Adrenal gland (tissue), 5 donors: ENCODE measurements around the gene FAN1.

ENCODE experiments used
- CTCF ChIP-seq, 6 experiments: fragments of 450-650 bp in 4 of 6; fragments of 200-600 bp in 2 of 6; sonication (generic) in 1 of 6; IDR thresholded peaks; 1 replicate in 5 of 6; 2 replicates in 1 of 6; pipeline versions ENCODE4 v1.5.1 to v1.8.0; 2016 to 2021; ENCODE audit warnings: antibody characterized with exemption in 6 of 6, mild to moderate bottlenecking in 2 of 6, moderate library complexity in 1 of 6
- POLR2A ChIP-seq, 2 donors: fragments of 450-650 bp; IDR thresholded peaks; one replicate each; pipeline ENCODE4 v1.6.1; 2017; ENCODE audit warnings: antibody characterized with exemption in 2 of 2, mild to moderate bottlenecking in 2 of 2, moderate library complexity in 1 of 2
- donor health status: DM: no; HTN: no; CAD: no.

DNA sequence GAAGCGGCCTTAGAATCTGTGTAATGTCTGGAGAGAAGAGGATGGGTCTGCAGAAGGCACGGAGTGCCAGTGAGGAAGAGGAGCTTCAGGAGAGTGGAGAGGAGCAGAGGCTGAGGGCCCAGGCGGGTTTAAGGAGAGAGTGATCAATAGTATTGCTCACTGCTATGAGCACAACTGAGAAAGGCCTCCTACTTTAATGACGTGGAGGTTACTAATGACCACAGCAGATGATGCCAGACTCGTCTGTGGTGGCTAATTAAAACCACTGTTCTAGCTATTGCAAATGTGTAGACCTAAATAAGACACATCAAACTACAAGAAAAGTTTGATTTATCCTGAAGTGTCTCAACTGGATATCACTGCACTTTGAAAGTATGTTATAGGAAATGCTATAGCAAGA, 54.5 kb downstream of the FAN1 start:
- TF ChIP-seq POLR2A (IDR thresholded peaks at IDR 0.05) (no peak), CTCF (IDR thresholded peaks at IDR 0.05) (no peak)
